HEK293 (cell line): ENCODE measurements around the gene GFI1.

Source experiments
- CTCF ChIA-PET: fragments of 350-600 bp; formaldehyde crosslinking; extraction: SDS; loops from one replicate; lab custom pipeline; 2021; ENCODE audit warnings: antibody characterized with exemption; lab: Yijun Ruan, JAX
- POLR2A ChIA-PET: fragments of 300-600 bp; formaldehyde crosslinking; extraction: SDS; loops from one replicate; lab custom pipeline; 2020; ENCODE audit warnings: antibody characterized with exemption, inconsistent platforms; lab: Yijun Ruan, JAX
- H3K27ac ChIP-seq: fragments of 200-500 bp; sonication (Bioruptor generic); 2 replicates; pipeline ENCODE4 v1.5.1; 2014; ENCODE audit warnings: low read depth, low read length, control low read depth, inconsistent platforms; ENCODE audit errors: extremely low read depth
- H3K36me3 ChIP-seq, 2 experiments: fragments of 200-500 bp in 1 of 2; sonication (Bioruptor generic) in 1 of 2; 1 replicate in 1 of 2; 2 replicates in 1 of 2; pipeline ENCODE4 v1.5.1; 2014 to 2017; ENCODE audit warnings: inconsistent platforms in 2 of 2, low read length in 2 of 2; ENCODE audit not compliant: control insufficient read depth in 2 of 2, insufficient read depth in 1 of 2
- H3K4me1 ChIP-seq: fragments of 200-500 bp; sonication (Bioruptor generic); 2 replicates; pipeline ENCODE4 v1.5.1; 2014; ENCODE audit warnings: mild to moderate bottlenecking, low read length, inconsistent platforms; ENCODE audit not compliant: control insufficient read depth, insufficient read depth
- H3K4me3 ChIP-seq: 2 replicates; pipeline ENCODE4 v1.5.1; 2011; ENCODE audit warnings: low read depth, mild to moderate bottlenecking, control low read depth, low read length, moderate library complexity
- H3K9me3 ChIP-seq: fragments of 200-500 bp; sonication (Bioruptor generic); 2 replicates; pipeline ENCODE4 v1.5.1; 2014; ENCODE audit warnings: low read depth, low read length, inconsistent platforms; ENCODE audit not compliant: control insufficient read depth, insufficient read depth
- HIC1 ChIP-seq: fragments of 450-650 bp; formaldehyde crosslinking; IDR thresholded peaks from 2 replicates; pipeline ENCODE4 v1.5.1; 2016; ENCODE audit warnings: missing biosample characterization, missing genetic modification characterization
- KLF1 ChIP-seq: fragments of 450-650 bp; formaldehyde crosslinking; IDR thresholded peaks from 2 replicates; pipeline ENCODE4 v1.5.1; 2016; ENCODE audit warnings: missing biosample characterization, missing genetic modification characterization
- MEIS1 ChIP-seq: sonication (generic); formaldehyde crosslinking; IDR thresholded peaks from 2 replicates; pipeline ENCODE4 v1.8.1; 2022; ENCODE audit warnings: missing genetic modification reagents, mild to moderate bottlenecking, borderline replicate concordance
- SETDB1 ChIP-seq: IDR thresholded peaks from one replicate; pipeline ENCODE4 v1.6.1; 2017; ENCODE audit warnings: mild to moderate bottlenecking, low read length, moderate library complexity, mixed read lengths; ENCODE audit not compliant: insufficient read length
- ZBTB17 ChIP-seq: fragments of 450-650 bp; formaldehyde crosslinking; IDR thresholded peaks from 2 replicates; pipeline ENCODE4 v1.5.1; 2016; ENCODE audit warnings: missing biosample characterization, missing genetic modification characterization
- ZBTB20 ChIP-seq: fragments of 450-650 bp; formaldehyde crosslinking; IDR thresholded peaks from 2 replicates; pipeline ENCODE4 v1.5.1; 2016; ENCODE audit warnings: missing biosample characterization, missing genetic modification characterization
- ZNF10 ChIP-seq: fragments of 450-650 bp; formaldehyde crosslinking; IDR thresholded peaks from 2 replicates; pipeline ENCODE4 v1.5.1; 2017; ENCODE audit warnings: missing biosample characterization, missing genetic modification characterization
- ZNF121 ChIP-seq: fragments of 450-650 bp; formaldehyde crosslinking; IDR thresholded peaks from 2 replicates; pipeline ENCODE4 v1.5.1; 2016; ENCODE audit warnings: missing biosample characterization, missing genetic modification characterization
- ZNF138 ChIP-seq: fragments of 450-650 bp; formaldehyde crosslinking; IDR thresholded peaks from 2 replicates; pipeline ENCODE4 v1.5.1; 2016; ENCODE audit warnings: missing biosample characterization, missing genetic modification characterization, borderline replicate concordance
- ZNF354C ChIP-seq: fragments of 450-650 bp; formaldehyde crosslinking; IDR thresholded peaks from 2 replicates; pipeline ENCODE4 v1.5.1; 2016; ENCODE audit warnings: missing biosample characterization, missing genetic modification characterization, low read depth, borderline replicate concordance
- ZNF362 ChIP-seq: fragments of 450-650 bp; formaldehyde crosslinking; IDR thresholded peaks from 2 replicates; pipeline ENCODE4 v1.5.1; 2016; ENCODE audit warnings: missing biosample characterization, missing genetic modification characterization
- ZNF366 ChIP-seq: fragments of 450-650 bp; formaldehyde crosslinking; conservative IDR thresholded peaks from 2 replicates; pipeline ENCODE4 v1.5.1; 2016; ENCODE audit warnings: missing biosample characterization, missing genetic modification characterization
- ZNF391 ChIP-seq: fragments of 450-650 bp; formaldehyde crosslinking; IDR thresholded peaks from 2 replicates; pipeline ENCODE4 v1.5.1; 2016; ENCODE audit warnings: low read depth, missing biosample characterization, missing genetic modification characterization, borderline replicate concordance
- ZNF510 ChIP-seq: fragments of 450-650 bp; formaldehyde crosslinking; IDR thresholded peaks from 2 replicates; pipeline ENCODE4 v1.5.1; 2018; ENCODE audit warnings: mild to moderate bottlenecking, missing genetic modification characterization, missing biosample characterization; ENCODE audit not compliant: insufficient replicate concordance
- ZNF558 ChIP-seq: fragments of 450-650 bp; formaldehyde crosslinking; IDR thresholded peaks from 2 replicates; pipeline ENCODE4 v1.5.1; 2016; ENCODE audit warnings: missing biosample characterization, missing genetic modification characterization
- ZNF660 ChIP-seq: fragments of 450-650 bp; IDR thresholded peaks from 2 replicates; pipeline ENCODE4 v1.5.1; 2018; ENCODE audit warnings: missing biosample characterization, mild to moderate bottlenecking, missing genetic modification characterization
- ZNF692 ChIP-seq: fragments of 450-650 bp; formaldehyde crosslinking; IDR thresholded peaks from 2 replicates; pipeline ENCODE4 v1.5.1; 2016; ENCODE audit warnings: missing biosample characterization, missing genetic modification characterization
- ZNF701 ChIP-seq: fragments of 450-650 bp; formaldehyde crosslinking; IDR thresholded peaks from 2 replicates; pipeline ENCODE4 v1.5.1; 2016; ENCODE audit warnings: missing biosample characterization, missing genetic modification characterization
- ZNF707 ChIP-seq: fragments of 450-650 bp; formaldehyde crosslinking; IDR thresholded peaks from 2 replicates; pipeline ENCODE4 v1.5.1; 2016; ENCODE audit warnings: missing biosample characterization, missing genetic modification characterization
- ZNF843 ChIP-seq: fragments of 450-650 bp; formaldehyde crosslinking; IDR thresholded peaks from 2 replicates; pipeline ENCODE4 v1.5.1; 2016; ENCODE audit warnings: missing biosample characterization, missing genetic modification characterization
- ZSCAN18 ChIP-seq: fragments of 450-650 bp; formaldehyde crosslinking; IDR thresholded peaks from 2 replicates; pipeline ENCODE4 v1.5.1; 2016; ENCODE audit warnings: missing biosample characterization, missing genetic modification characterization
- ZSCAN23 ChIP-seq: fragments of 450-650 bp; formaldehyde crosslinking; IDR thresholded peaks from 2 replicates; pipeline ENCODE4 v1.5.1; 2016; ENCODE audit warnings: missing biosample characterization, missing genetic modification characterization
- ZSCAN5A ChIP-seq: fragments of 450-650 bp; formaldehyde crosslinking; IDR thresholded peaks from 2 replicates; pipeline ENCODE4 v1.5.1; 2016; ENCODE audit warnings: missing biosample characterization, missing genetic modification characterization
- ZXDB ChIP-seq: fragments of 450-650 bp; formaldehyde crosslinking; IDR thresholded peaks from 2 replicates; pipeline ENCODE4 v1.5.1; 2016; ENCODE audit warnings: missing biosample characterization, missing genetic modification characterization
- TF ChIP-seq, protein P1 (sequence below): sonication (generic); formaldehyde crosslinking; IDR thresholded peaks from 2 replicates; pipeline ENCODE4 v1.8.1; 2022; ENCODE audit warnings: mild to moderate bottlenecking, moderate library complexity, missing genetic modification reagents

The GFI1 gene

GRCh38 chr1:92493139-92493538 lies 6.4 kb upstream of the GFI1 start (continued):
- TF ChIP-seq ZNF10 (no peak), ZXDB (tag by site-specific recombination) (no peak), ZNF138 (no peak), ZNF354C (tag by site-specific recombination) (no peak), ZNF692 (tag by site-specific recombination) (no peak), KLF1 (tag by site-specific recombination) (no peak), ZNF701 (tag by site-specific recombination) (no peak), ZBTB20 (tag by site-specific recombination) (no peak), ZSCAN5A (tag by site-specific recombination) (no peak), ZSCAN18 (no peak), ZSCAN23 (no peak)
- TF ChIP-seq, all 188 proteins: peak for 0

DNA sequence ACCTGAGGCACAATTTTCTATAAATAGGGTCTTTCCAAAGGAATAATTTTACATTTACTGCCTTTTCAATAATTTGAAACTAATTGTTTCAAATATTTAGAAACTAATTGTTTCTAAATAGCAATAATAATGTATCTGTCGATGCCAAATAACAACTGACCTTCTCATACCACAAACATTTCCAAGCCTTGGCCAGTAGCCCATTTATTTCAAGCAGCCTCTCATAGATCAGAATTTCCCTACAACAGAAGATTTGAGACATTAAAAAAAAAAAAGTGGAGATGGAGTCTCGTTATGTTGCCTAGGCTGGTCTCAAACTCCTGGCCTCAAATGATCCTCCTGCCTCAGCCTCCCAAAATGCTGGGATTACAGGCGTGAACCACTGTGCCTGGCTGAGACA lies 2.1 kb upstream of the GFI1 start:
- H3K4me3 ChIP-seq, result no peak overlapping the region
- TF ChIP-seq ZNF362 (tag by site-specific recombination) (no peak), ZNF707 (tag by site-specific recombination) (no peak), ZNF366 (no peak), MEIS1 (CRISPR knock-in tag) (no peak), HIC1 (tag by site-specific recombination) (no peak), ZNF660 (tag by site-specific recombination) (no peak), ZNF121 (tag by site-specific recombination) (no peak), ZNF510 (no peak), ZNF558 (tag by site-specific recombination) (no peak), ZNF391 (tag by site-specific recombination) (no peak), ZBTB17 (tag by site-specific recombination) (no peak), SETDB1 (no peak), ZNF843 (tag by site-specific recombination) (no peak)
- TF ChIP-seq, protein P1, sequence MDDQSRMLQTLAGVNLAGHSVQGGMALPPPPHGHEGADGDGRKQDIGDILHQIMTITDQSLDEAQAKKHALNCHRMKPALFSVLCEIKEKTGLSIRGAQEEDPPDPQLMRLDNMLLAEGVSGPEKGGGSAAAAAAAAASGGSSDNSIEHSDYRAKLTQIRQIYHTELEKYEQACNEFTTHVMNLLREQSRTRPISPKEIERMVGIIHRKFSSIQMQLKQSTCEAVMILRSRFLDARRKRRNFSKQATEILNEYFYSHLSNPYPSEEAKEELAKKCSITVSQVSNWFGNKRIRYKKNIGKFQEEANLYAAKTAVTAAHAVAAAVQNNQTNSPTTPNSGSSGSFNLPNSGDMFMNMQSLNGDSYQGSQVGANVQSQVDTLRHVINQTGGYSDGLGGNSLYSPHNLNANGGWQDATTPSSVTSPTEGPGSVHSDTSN (CRISPR knock-in tag), result no peak
- H3K4me1 ChIP-seq, result no peaks in the 10 kb centered on the region; the same call in none of the 2 replicates
- ChIA-PET POLR2A (no interaction called here), CTCF (interaction anchor here (0.6 kb wide), 1 partner anchor 502 kb away, joined by 3 read pairs; no protein-coding TSS in a partner anchor)
- no peak overlapping the region for H3K27ac ChIP-seq
- no peaks in the 10 kb centered on the region for H3K9me3 ChIP-seq
- no peaks in the 10 kb centered on the region for H3K36me3 ChIP-seq
